ENCODE measurements around the gene MYH15.

MYH15 gene

DNA sequence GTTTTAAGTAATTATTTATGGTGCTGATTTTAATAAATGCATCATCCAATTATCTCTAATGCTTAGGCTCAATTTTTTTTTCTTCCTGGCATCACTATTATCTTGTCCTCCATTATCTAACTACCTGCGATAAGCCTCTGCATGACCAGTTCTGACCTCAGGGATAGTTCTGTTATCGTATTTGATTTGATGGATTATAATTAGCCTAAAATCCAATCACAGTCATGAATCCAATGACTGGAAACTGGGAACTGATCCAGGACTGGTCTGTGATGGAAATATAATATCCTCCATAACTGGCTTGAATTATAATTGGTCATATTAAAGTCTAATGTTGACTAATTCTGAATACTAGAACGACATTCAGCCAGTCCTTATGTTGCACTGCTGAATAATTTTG, 1.1 kb downstream of the MYH15 start:
- POLR2A ChIA-PET, result no interaction called here
- CTCF ChIA-PET, result no interaction called here
- TF ChIP-seq ZNF384 (IDR thresholded peaks at IDR 0.05) (no peak), L3MBTL2 (conservative IDR thresholded peaks at IDR 0.05) (no peak), FOXM1 (IDR thresholded peaks at IDR 0.05; ENCODE audit: borderline replicate concordance) (no peak), BHLHE40 (IDR thresholded peaks at IDR 0.05; ENCODE audit: borderline replicate concordance) (no peak)
- no peak for DNase-seq (ENCODE audit: extremely low spot score)

GRCh38 chr3:108507902-108508301, 2.5 kb downstream of the MYH15 start:
- DNase-seq (ENCODE audit: extremely low spot score), result no peak
- CTCF ChIA-PET, result interaction anchor here (0.6 kb wide), 1 partner anchor 16 kb away, joined by 3 read pairs; no protein-coding TSS in a partner anchor
- TF ChIP-seq NFRKB (IDR thresholded peaks at IDR 0.05) (no peak), CTBP1 (IDR thresholded peaks at IDR 0.05; ENCODE audit: borderline replicate concordance) (no peak), TARDBP (IDR thresholded peaks at IDR 0.05) (no peak), LEF1 (IDR thresholded peaks at IDR 0.05; ENCODE audit: borderline replicate concordance) (no peak), L3MBTL2 (conservative IDR thresholded peaks at IDR 0.05) (no peak), ZNF384 (IDR thresholded peaks at IDR 0.05) (no peak), HDGF (IDR thresholded peaks at IDR 0.05; ENCODE audit: borderline replicate concordance) (no peak), FOXA1 (IDR thresholded peaks at IDR 0.05) (no peak), SUZ12 (IDR thresholded peaks at IDR 0.05) (no peak), FOXM1 (IDR thresholded peaks at IDR 0.05; ENCODE audit: borderline replicate concordance) (no peak), ELF4 (IDR thresholded peaks at IDR 0.05) (no peak)
- POLR2A ChIA-PET, result interaction anchor here (1.5 kb wide), 1 partner anchor 81 kb away, joined by 4 read pairs; the partner anchor contains the start of genes CIP2A and DZIP3

- no peak for TF ChIP-seq L3MBTL2 (conservative IDR thresholded peaks at IDR 0.05)
- no peak for TF ChIP-seq ZNF384 (IDR thresholded peaks at IDR 0.05)
- no peak for TF ChIP-seq ELF4 (IDR thresholded peaks at IDR 0.05)
- TF ChIP-seq CTBP1 (IDR thresholded peaks at IDR 0.05; ENCODE audit: borderline replicate concordance), result no peak
- TF ChIP-seq NFRKB (IDR thresholded peaks at IDR 0.05), result no peak
- no peak for TF ChIP-seq PKNOX1 (IDR thresholded peaks at IDR 0.05)
- no peak for TF ChIP-seq FOXK2 (IDR thresholded peaks at IDR 0.05)
- TF ChIP-seq FOXA1 (IDR thresholded peaks at IDR 0.05), result no peak
- no peak for TF ChIP-seq SUZ12 (IDR thresholded peaks at IDR 0.05)
- no peak for TF ChIP-seq LEF1 (IDR thresholded peaks at IDR 0.05; ENCODE audit: borderline replicate concordance)
- TF ChIP-seq TARDBP (IDR thresholded peaks at IDR 0.05), result no peak
- TF ChIP-seq ARNT (IDR thresholded peaks at IDR 0.05), result no peak
- TF ChIP-seq BHLHE40 (IDR thresholded peaks at IDR 0.05; ENCODE audit: borderline replicate concordance), result no peak
- no peak for TF ChIP-seq HDGF (IDR thresholded peaks at IDR 0.05; ENCODE audit: borderline replicate concordance)
- TF ChIP-seq FOXM1 (IDR thresholded peaks at IDR 0.05; ENCODE audit: borderline replicate concordance), result no peak
- no peak for TF ChIP-seq SP1 (IDR thresholded peaks at IDR 0.05)
- DNase-seq (ENCODE audit: extremely low spot score), result no peak
- ChIA-PET CTCF (interaction anchor here (0.5 to 1.1 kb wide), 4 partner anchors 18 to 447 kb away, joined by 4 to 5 read pairs (median 4); no protein-coding TSS in a partner anchor), POLR2A (no interaction called here)
These were observed 4.6 kb downstream of the MYH15 start for GRCh38 chr3:108505811-108506210.

- DNase-seq (ENCODE audit: extremely low spot score), result no peak
- TF ChIP-seq ELF4 (IDR thresholded peaks at IDR 0.05), result no peak
- TF ChIP-seq L3MBTL2 (conservative IDR thresholded peaks at IDR 0.05), result no peak
- no peak for TF ChIP-seq PKNOX1 (IDR thresholded peaks at IDR 0.05)
- TF ChIP-seq CTBP1 (IDR thresholded peaks at IDR 0.05; ENCODE audit: borderline replicate concordance), result no peak
- TF ChIP-seq LEF1 (IDR thresholded peaks at IDR 0.05; ENCODE audit: borderline replicate concordance), result no peak
- TF ChIP-seq HDGF (IDR thresholded peaks at IDR 0.05; ENCODE audit: borderline replicate concordance), result no peak
- TF ChIP-seq SP1 (IDR thresholded peaks at IDR 0.05), result no peak
- no peak for TF ChIP-seq FOXA1 (IDR thresholded peaks at IDR 0.05)
- no peak for TF ChIP-seq FOXM1 (IDR thresholded peaks at IDR 0.05; ENCODE audit: borderline replicate concordance)
- TF ChIP-seq ARNT (IDR thresholded peaks at IDR 0.05), result no peak
- POLR2A ChIA-PET, result no interaction called here
- CTCF ChIA-PET, result no interaction called here
These were observed 6.7 kb downstream of the MYH15 start for GRCh38 chr3:108503722-108504121.

DNA sequence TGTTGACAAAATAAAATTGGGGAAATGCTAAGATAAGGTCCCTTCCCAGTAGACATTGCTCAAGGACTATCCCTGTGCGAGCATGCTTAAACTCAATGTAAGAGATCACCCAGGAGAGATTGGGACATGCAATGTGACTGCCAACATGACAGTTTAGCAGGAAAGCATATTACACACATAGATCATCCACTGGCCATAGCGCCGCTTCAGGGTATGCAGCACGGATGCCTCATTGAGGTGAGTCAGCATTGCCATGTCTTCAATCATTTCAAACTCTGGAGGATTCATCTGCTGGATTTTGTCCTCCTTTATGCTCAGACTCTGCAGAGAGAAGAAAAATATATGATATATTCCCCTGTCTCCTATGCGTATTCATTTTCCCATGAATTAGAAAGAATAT, 8.9 kb downstream of the MYH15 start:
- CTCF ChIA-PET, result no interaction called here
- POLR2A ChIA-PET, result no interaction called here

More for the DNA sequence above, 8.9 kb downstream of the MYH15 start:
- DNase-seq (ENCODE audit: extremely low spot score), result no peak
- TF ChIP-seq PKNOX1 (IDR thresholded peaks at IDR 0.05) (no peak), ZNF384 (IDR thresholded peaks at IDR 0.05) (no peak), FOXM1 (IDR thresholded peaks at IDR 0.05; ENCODE audit: borderline replicate concordance) (no peak), SP1 (IDR thresholded peaks at IDR 0.05) (no peak), CTBP1 (IDR thresholded peaks at IDR 0.05; ENCODE audit: borderline replicate concordance) (no peak), NFRKB (IDR thresholded peaks at IDR 0.05) (no peak), SUZ12 (IDR thresholded peaks at IDR 0.05) (no peak), HDGF (IDR thresholded peaks at IDR 0.05; ENCODE audit: borderline replicate concordance) (no peak), ELF4 (IDR thresholded peaks at IDR 0.05) (no peak), FOXA1 (IDR thresholded peaks at IDR 0.05) (no peak), L3MBTL2 (conservative IDR thresholded peaks at IDR 0.05) (no peak), BHLHE40 (IDR thresholded peaks at IDR 0.05; ENCODE audit: borderline replicate concordance) (no peak), LEF1 (IDR thresholded peaks at IDR 0.05; ENCODE audit: borderline replicate concordance) (no peak), ARNT (IDR thresholded peaks at IDR 0.05) (no peak), FOXK2 (IDR thresholded peaks at IDR 0.05) (no peak)
